ENCODE measurements around the gene SERPINE2. TPM values are rescaled to one million over a fixed set of nuclear protein-coding genes. Genes with fewer than 3 reads are reported as not detected.
A peak's percentile ranks its signal among the peaks of the same experiment; 100 is the strongest.

Gene SERPINE2
- total RNA-seq, 1 donor from 2014 or later: 6.1 TPM

DNA sequence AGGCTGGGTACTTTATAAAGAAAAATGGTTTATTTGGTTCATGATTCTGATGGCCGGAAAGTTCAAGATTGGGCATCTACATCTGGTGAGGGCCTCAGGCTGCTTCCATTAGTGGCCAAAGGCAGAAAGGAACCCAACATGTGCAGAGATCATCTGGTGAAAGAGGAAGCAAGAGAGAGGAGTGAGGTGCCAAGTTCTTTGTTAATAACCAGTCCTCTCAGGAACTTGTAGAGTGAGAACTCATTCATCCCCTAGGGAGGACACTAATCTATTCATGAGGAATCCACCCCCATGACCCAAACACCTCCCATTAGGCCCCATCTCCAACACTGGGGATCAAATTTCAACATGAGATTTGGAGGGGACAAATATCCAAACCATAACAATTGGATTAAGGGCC lies 17.8 kb upstream of the SERPINE2 start:
- DNase-seq (ENCODE audit: missing footprints) (no peak), ATAC-seq (no peak)
- intact Hi-C loops (cut with DNase I): no loop called here

DNA sequence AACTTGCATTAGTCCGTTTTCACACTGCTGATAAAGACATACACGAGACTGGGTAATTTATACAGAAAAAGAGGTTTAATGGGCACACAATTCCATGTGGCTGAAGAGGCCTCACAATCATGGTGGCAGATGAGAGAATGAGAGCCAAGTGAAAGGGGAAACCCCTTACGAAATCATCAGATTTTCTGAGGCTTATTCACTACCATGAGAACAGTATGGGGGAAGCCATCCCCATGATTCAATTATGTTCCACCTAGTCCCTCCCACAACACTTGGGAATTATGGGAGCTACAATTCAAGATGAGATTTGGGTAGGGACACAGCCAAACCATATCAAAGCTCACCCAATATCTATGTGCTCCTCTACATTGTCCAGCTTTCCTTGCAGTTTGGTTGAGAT lies 16.0 kb upstream of the SERPINE2 start:
- no peak for DNase-seq (ENCODE audit: missing footprints)
- ATAC-seq: no peak
- intact Hi-C loops (cut with DNase I): no loop called here

DNA sequence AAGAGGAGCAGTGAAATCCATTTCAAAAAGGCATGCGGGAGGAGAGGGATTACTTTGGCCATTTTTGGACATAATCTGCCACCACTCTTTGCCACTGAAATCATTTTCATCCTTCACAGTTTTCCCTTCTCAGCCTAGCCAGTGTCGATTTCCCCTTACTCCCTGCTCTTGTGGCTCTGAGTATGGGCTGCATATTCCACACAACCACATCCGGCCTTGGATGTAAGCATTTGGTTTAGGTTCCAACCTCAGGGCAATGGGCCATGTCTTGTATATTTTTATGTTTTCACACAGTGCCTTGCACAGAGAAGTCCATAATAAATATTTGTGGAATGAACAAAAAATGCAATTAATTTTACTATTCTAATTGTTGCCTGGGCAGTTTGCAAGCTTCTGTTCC lies 7.7 kb upstream of the SERPINE2 start:
- intact Hi-C loops (cut with DNase I): no loop called here

DNA sequence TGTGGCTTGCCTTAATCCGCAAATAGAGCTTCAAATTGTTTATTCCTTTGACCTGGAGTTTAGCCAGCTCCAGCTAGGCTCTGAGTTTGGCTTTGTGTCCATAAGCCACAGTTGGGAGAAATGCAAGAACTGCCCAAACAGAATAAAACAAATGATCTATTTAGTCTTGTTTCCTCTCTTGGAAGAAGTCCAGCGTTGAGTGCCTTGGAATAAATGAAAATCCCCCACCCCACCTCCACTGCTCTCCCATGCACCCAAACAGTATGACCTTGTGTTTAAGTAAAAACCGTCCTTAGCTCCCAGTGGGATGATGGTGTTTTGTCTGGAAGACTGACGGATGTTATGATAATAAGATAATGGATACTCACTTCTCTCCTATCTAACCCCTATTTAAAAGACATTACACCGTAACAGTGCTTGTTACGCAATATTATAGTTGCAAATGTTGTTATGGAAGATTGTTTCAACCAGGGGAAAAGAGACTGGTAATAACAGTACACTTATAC lies 3.2 kb upstream of the SERPINE2 start:
- ATAC-seq (peak; percentile 15), DNase-seq (ENCODE audit: missing footprints) (no peak)
- intact Hi-C loops (cut with DNase I): no loop called here

More for the DNA sequence above, 7.7 kb upstream of the SERPINE2 start:
- ATAC-seq (no peak), DNase-seq (ENCODE audit: missing footprints) (no peak)

DNA sequence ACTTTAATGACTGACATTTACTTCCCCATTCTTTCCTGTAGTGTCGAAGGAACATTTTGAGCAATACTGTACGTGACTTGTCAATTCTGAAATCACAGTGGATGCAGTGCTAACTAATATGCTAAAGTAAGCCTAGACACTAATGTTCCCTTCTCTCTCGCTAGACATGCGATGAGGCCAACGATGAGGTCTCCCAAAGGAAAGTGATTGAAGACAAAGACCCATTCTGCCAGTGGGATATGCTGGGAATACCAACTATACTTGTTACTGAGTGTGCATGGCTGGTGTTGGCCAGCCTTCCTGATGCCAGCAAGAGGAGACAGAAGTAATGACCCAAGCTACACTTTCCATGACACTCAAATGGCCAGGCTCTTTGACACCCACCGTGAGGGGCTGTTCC lies 2.5 kb upstream of the SERPINE2 start:
- no peak for ATAC-seq
- DNase-seq (ENCODE audit: missing footprints): no peak
- intact Hi-C loops (cut with DNase I): no loop called here

DNA sequence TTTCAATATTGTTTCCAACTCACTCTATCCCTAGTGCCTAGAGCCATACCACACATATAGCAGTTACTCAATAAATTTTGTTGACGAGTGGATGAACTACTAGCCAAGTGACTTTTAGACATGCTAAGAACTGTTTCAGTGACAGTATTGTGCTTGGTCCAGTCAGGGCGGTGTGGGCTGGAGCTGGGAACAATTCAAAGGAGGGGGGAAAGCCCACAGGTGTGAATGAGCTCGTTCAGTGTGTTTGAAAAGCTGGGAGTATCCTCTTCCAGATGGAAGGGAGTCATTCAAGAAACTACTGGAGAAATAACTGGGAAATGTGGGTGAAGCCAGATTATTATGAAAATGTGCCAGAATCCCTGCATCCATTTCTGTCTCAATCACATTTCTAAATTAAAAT lies 1.7 kb upstream of the SERPINE2 start:
- DNase-seq (ENCODE audit: missing footprints) (no peak), ATAC-seq (no peak)
- intact Hi-C loops (cut with DNase I): no loop called here

DNA sequence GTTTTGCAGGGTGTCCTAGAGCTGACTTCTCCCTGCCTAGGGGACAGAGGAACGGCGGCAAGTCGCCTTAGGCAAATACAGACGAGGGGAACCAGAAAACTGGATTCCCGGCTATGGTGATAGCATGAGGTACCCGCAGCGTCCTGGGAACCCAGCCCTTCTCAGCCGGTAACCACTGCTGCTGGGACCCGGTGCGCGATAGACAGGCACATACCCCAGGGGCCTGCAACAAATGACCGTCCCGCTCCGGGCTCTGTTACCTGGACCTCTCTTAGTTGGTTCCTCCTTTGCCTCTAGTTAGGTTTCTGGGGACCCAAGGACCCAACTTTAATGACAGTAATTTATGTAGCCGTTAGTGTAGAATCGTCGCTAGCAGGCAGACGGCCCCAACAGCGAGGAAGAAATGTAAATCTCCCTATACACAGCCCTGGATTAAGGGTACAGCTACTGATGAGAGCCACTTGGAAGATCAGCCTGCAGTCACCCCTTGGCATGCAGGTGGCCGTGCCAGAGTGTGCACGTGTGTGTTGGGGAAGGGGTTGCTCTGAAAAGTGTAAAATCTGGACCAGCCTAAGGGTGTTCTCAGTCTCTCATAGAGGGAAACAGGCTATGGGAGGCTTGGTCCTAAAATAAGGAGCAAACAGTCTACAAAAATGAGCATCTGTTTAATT lies 819 bp upstream of the SERPINE2 start:
- DNase-seq (ENCODE audit: missing footprints) (no peak), ATAC-seq (peak; percentile 9)
- intact Hi-C loops (cut with DNase I): loop anchor here (5.0 kb wide), 1 partner anchor 43 kb away; no protein-coding TSS in a partner anchor

DNA sequence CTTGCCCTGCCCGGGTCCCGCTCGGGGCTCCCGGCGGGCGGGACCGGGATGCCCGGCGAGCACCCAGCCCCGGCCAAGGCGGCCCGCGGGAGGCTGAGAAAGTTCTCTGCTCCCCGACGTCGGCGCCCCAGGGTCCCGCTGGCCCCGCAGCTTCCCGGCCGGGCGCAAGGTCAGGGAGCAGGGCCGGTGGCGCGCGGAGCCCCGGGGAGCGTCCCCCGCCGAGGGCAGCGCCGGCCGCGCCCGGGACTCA lies 331 bp downstream of the SERPINE2 start:
- no peak for DNase-seq (ENCODE audit: missing footprints)
- no peak for ATAC-seq

DNA sequence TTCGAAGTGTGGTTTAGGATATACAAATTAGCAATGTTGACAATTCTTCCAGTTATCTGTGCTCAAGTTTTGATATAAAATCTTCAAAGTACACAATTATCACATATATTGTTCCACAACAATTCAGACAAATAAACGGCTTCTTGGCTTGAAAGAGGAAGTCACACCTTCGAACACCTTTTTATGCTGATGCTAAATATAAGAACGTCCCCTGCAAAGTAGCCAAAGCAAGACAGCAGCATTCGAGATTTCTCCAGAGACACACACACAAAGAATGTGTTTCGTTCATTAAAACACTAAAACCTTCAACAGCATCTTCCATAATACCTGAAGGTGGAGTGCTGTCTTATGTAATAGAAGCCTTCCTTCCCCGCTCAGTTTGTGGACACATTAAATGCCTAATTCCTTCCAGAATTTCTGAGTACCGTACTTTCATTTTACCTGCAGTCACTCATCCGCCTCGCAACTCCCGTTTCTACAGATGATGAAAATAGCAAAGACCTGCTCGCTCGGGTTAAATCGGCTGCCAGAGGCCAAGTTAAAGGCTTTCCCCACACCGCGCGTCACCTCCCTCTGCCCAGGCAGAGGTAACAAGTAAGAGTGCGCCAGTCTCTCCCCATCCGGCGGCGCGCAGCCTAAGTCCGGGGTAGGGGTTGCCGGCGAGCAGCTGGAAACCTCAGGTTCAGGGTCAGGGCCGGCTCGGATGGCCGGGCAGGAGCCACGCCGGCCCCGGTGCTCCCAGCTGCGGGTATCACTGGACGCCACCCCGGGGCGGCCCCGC lies 847 bp downstream of the SERPINE2 start:
- no peak for ATAC-seq
- intact Hi-C loops (cut with DNase I): loop anchor here (5.0 kb wide), 1 partner anchor 41 kb away; no protein-coding TSS in a partner anchor
- DNase-seq (ENCODE audit: missing footprints): peak; percentile 76

More for the DNA sequence above, 331 bp downstream of the SERPINE2 start:
- intact Hi-C loops (cut with DNase I): loop anchor here (5.0 kb wide), 1 partner anchor 41 kb away; no protein-coding TSS in a partner anchor

DNA sequence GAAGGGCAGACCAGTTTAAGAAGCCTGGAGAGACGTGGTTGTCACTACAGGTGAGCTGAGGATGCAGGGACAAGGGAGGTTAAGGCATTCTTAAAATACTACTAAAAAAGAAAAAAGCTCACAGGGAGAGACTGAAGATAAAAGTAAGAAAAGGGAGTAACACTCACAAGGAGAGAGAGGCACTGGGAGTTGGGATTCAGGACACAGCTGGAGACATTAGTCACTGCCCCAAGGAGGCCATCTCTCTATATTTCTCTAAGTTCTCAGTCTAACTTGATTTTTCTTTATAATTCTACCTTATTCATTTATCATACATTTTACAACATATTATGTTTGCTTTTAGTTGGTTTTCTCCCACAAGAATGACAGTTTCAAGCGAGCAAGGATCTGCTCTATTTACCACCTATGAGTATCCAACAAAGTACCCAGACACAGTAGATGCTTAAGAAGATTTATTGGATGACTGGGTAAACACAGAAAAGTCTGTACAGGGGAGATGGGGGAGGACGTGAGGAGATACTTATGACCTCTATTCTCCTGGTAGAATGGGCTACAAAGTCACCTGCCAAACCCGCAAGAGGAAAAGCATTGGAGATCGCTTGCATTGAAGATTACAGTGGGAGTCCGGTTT lies 2.2 kb downstream of the SERPINE2 start:
- intact Hi-C loops (cut with DNase I): loop anchor here (5.0 kb wide), 1 partner anchor 40 kb away; no protein-coding TSS in a partner anchor
- no peak for ATAC-seq
- DNase-seq (ENCODE audit: missing footprints): no peak

DNA sequence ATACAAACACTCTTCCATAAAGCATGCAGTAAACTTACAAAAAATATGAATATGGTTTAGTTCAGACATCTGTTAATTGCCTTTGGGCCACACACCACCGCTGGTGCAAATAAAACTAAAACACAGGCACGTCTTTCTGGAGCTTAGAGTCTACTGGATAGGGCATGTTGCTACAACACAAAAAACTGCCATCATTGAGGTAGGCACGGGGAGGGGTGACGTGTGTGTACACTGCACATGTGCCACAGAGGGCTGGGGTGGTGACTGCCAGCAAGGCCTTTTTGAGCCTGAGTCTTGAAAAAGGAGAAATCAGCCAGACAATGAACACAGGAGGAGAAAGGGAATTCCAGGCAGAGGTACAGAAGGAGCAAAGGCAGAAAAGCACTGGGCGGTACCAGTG lies 5.1 kb downstream of the SERPINE2 start:
- DNase-seq (ENCODE audit: missing footprints): no peak
- intact Hi-C loops (cut with DNase I): no loop called here
- ATAC-seq: no peak

DNA sequence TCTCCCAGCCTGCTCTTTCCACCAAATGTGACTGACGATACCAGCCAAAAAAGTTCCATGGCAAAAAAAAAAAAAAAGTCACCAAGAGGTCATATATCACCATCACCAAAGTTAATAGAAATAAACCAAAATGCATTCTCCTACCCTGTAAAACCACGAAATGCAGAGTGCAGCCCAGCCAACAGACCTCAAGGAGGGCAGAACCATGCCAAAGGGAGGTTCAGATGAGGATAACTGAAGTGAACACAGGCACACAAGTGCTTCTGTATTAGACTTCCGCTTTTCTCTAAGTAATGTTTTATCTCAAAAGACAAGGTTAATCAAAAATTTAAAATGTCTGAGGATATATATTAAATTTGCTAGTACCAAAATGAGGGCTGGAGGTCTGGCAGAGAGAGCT lies 5.5 kb downstream of the SERPINE2 start:
- intact Hi-C loops (cut with DNase I): no loop called here
- ATAC-seq (no peak), DNase-seq (ENCODE audit: missing footprints) (no peak)

DNA sequence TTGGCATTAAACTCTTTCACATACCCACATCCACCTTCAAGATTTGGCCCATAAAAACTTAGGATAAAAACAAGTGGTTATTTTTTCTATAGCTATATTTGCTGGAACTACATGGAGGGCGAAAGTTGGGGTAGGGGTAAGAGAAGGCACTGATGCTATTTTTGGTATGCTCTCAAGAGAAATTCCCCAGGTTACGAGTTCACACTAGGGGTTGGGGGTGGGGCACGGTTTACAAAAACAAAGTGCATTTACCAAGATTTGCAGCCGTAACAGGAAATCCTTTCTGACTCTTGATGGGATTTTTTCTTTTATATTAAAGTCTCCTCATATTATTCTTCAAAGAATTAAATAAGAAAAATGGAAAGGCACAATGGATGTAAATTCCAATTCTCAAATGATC lies 6.8 kb downstream of the SERPINE2 start:
- ATAC-seq (no peak), DNase-seq (ENCODE audit: missing footprints) (no peak)
- intact Hi-C loops (cut with DNase I): no loop called here

DNA sequence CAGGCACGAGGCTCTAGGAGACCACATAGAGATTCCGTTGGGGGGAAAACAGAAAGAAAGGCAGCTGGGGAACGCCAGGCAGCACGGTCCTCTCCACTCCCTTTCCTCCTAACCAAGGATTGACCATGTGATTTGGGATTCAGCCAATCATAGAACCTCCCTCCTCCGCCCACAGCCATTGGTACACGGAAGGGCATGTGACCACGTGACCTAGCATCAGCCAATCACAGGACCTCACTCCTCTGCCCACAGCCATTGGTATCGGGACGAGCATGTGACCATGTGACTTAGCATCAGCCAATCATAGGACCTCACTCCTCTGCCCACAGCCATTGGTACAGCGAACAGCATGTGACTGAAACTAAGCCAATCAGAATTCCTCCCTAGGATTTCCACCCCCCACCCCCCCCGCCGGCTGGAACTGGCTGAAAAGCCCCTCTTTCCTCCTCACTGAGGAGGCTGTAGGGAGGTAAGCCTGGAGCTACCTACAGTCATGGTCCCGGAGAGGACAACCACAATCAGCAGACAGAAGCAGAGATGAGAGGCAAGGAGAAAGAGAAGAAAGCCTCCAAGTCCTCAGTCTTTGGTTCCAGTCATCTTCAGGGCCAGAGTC lies 7.6 kb downstream of the SERPINE2 start:
- intact Hi-C loops (cut with DNase I): no loop called here
- no peak for DNase-seq (ENCODE audit: missing footprints)
- no peak for ATAC-seq

DNA sequence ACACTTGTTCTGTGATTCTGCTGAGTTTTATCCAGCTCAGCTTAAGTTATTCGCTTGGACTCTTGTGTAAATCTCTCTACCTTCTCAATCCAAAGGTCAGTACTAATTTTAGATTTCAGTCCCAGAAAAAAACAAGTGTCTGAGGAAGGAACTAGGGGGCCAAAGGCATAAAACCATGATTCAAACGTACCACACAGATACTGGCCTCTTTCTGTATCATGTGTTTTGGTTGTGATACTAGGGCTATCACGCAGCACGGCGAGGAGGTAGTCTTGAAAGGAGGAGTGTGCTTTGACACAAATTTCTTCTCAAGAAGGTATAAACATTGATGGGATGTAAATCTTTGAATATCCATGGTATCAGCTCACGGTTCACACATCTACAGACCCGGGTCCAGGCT lies 8.3 kb downstream of the SERPINE2 start:
- intact Hi-C loops (cut with DNase I): no loop called here
- DNase-seq (ENCODE audit: missing footprints): no peak
- no peak for ATAC-seq

DNA sequence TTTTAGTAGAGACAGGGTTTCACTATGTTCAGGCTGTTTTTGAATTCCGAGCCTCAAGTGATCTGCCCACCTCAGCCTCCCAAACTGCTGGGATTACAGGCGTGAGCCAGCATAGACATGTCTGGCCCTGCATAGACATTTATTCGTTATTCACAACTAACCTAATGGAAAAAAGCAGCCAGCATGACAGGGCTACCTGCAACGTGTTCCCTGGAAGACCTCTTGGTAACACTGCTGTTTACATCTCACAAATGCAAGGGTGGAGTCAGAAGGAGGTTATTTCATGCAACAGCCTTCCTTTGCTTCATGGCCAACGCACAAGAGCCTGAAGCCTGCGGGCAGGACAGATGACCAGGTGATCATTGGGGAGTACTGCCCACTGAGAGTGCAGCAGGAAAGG lies 9.2 kb downstream of the SERPINE2 start:
- intact Hi-C loops (cut with DNase I): no loop called here
- ATAC-seq (no peak), DNase-seq (ENCODE audit: missing footprints) (no peak)

DNA sequence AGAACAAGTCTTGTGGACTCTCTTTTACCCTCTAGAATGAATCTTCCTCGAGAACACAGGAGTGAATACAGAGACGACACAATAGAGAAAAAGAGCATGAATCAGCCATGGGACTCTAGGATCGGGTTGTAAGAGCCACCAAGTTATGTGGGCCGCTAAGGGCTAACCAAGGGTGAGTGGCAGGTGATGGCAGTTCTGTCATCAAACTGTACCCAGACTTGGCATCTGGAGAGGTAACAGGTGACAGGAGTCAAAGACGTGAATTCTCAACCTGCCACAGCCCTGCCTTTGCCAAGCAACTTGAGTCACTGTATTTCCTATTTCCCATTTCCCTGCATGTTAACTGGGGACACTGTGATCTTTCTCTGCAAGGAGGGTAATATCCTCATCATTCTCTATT lies 11.2 kb downstream of the SERPINE2 start:
- DNase-seq (ENCODE audit: missing footprints) (no peak), ATAC-seq (no peak)
- intact Hi-C loops (cut with DNase I): no loop called here

DNA sequence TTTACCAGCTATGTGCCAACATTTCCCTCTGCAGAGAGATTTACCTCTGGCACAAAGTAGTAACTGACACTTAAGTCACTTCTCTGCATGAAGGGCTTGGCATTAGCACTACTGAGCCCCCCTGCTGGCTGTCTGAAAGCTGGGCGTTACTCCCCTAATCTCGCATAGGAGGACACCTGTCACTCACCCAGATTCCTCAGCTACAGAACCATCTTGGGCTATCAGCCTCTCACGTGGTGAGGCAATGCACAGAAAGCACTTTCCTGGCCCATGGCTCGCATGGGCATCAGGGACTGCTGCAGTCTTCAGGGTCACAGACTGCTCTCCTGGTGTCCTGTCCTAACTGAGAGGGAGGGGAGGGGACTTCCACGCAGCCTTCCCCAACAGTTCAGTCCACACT lies 12.0 kb downstream of the SERPINE2 start:
- ATAC-seq: no peak
- intact Hi-C loops (cut with DNase I): no loop called here
- DNase-seq (ENCODE audit: missing footprints): no peak

DNA sequence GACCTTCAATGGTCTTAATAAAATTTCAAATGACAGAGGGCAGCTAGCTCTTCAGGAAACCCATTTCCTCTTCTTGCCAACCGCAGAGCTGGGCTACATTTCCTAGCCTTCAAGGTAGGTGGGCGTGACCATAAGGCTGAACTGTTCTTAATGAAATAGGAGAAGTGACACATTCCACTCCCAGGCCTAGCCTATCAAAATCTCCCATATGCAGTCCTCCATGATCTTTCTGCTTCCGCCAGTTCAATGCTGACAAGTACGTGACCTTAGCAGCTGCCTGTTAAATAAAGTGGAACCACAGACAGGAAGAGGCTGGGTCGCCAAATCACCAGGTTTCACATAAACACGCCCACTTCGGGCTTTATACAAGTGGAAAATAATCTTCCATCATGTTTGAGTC lies 13.2 kb downstream of the SERPINE2 start:
- ATAC-seq (peak; percentile 46), DNase-seq (ENCODE audit: missing footprints) (no peak)
- intact Hi-C loops (cut with DNase I): no loop called here

DNA sequence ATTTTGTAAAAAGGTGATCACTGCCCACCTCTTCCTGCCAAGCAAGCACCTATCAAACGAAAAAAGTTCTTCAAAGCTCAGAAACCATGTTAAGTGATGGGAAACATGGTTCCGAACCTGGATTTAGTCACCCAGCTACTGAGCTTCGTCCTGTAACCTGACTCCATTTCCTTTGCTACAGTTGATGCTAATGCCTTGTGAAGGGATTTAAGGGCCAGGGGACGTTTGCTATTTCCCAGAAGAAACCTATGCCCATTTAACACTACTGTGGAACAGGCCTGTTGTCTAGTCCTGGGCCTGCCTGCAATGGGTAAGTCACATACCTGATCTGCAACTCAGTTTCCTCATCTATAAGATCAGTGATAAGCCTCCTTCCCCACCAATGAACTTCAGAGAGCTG lies 14.8 kb downstream of the SERPINE2 start:
- intact Hi-C loops (cut with DNase I): no loop called here
- no peak for DNase-seq (ENCODE audit: missing footprints)
- no peak for ATAC-seq

All from Right ventricle myocardium inferior (tissue), 1 donor.